ENCODE data around the gene KCNK1.

DNA sequence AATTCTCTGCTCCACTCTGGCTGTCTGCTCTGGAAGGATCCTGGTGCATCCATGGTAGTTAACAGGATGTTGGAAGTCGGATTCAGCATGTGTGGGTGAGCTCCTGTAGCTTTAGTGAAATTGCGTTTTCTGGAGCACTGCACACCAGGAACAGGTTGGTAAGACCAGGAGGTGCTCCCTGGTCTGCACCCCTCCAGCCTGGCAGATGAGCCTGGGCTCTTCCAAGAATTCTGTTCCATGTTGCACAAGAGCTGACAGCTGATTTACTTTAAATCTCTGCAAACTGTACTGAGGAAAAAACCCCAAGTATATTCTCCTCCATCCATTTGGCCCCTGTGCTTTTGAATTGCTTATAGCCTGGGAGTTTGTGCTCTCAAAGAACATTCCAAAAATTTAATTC is 33.7 kb downstream of the KCNK1 start:
- no peak for TF ChIP-seq POLR2A (IDR thresholded peaks at IDR 0.05; ENCODE audit: low read depth, low read length)
- TF ChIP-seq, protein P1, sequence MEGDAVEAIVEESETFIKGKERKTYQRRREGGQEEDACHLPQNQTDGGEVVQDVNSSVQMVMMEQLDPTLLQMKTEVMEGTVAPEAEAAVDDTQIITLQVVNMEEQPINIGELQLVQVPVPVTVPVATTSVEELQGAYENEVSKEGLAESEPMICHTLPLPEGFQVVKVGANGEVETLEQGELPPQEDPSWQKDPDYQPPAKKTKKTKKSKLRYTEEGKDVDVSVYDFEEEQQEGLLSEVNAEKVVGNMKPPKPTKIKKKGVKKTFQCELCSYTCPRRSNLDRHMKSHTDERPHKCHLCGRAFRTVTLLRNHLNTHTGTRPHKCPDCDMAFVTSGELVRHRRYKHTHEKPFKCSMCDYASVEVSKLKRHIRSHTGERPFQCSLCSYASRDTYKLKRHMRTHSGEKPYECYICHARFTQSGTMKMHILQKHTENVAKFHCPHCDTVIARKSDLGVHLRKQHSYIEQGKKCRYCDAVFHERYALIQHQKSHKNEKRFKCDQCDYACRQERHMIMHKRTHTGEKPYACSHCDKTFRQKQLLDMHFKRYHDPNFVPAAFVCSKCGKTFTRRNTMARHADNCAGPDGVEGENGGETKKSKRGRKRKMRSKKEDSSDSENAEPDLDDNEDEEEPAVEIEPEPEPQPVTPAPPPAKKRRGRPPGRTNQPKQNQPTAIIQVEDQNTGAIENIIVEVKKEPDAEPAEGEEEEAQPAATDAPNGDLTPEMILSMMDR (conservative IDR thresholded peaks at IDR 0.05; ENCODE audit: low read depth, low read length): no peak
- TF ChIP-seq USF2 (IDR thresholded peaks at IDR 0.05; ENCODE audit: low read depth, low read length): no peak
- no peak for TF ChIP-seq FOS (IDR thresholded peaks at IDR 0.05; ENCODE audit: low read depth, low read length)
- no peak for TF ChIP-seq RCOR1 (IDR thresholded peaks at IDR 0.05; ENCODE audit: insufficient replicate concordance, low read length)
- no peak for TF ChIP-seq SMC3 (IDR thresholded peaks at IDR 0.05; ENCODE audit: low read depth, low read length)
- no peak for TF ChIP-seq BHLHE40 (IDR thresholded peaks at IDR 0.05; ENCODE audit: low read depth, low read length)
- no peak for TF ChIP-seq RFX5 (IDR thresholded peaks at IDR 0.05; ENCODE audit: low read depth, low read length)

All from IMR-90 (cell line).